ENCODE measurements around the gene ZNF775.

DNA sequence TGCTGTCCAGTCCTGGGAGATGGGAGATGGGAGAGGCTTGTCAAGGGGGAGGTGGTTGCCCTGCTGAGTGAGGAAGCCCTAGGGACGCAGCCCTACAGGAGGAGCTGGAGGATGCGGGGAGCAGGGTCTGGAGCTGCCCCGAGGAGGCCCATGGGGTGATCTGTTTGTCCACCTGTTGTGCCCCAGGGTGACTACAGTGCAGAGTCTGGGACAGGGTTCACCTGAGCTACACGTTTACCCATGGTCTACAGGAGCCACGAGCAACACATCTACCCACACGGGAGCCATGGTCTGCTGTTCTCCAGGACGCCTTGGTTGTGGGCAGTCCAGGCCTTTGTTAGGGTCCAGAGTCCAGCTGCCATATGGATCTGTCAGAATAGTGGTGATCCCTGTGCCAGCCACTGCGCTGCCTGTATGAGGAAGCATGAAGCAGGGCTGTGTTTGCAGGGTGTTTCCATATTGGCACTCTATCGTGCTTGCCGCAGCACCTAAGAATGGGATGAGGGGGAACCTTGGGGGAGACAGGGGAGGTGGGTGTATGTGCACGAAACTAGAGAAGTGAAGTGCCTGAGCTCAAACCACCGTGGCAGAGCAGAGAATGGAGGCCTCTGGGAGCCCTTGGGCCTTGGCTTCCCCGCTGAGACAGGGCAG lies 23.7 kb downstream of the ZNF775 start:
- TF ChIP-seq, protein P1, sequence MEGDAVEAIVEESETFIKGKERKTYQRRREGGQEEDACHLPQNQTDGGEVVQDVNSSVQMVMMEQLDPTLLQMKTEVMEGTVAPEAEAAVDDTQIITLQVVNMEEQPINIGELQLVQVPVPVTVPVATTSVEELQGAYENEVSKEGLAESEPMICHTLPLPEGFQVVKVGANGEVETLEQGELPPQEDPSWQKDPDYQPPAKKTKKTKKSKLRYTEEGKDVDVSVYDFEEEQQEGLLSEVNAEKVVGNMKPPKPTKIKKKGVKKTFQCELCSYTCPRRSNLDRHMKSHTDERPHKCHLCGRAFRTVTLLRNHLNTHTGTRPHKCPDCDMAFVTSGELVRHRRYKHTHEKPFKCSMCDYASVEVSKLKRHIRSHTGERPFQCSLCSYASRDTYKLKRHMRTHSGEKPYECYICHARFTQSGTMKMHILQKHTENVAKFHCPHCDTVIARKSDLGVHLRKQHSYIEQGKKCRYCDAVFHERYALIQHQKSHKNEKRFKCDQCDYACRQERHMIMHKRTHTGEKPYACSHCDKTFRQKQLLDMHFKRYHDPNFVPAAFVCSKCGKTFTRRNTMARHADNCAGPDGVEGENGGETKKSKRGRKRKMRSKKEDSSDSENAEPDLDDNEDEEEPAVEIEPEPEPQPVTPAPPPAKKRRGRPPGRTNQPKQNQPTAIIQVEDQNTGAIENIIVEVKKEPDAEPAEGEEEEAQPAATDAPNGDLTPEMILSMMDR (IDR thresholded peaks at IDR 0.05; ENCODE audit: insufficient read depth, low read length): no peak
- no peak for TF ChIP-seq GABPA (IDR thresholded peaks at IDR 0.05; ENCODE audit: low read depth)
- TF ChIP-seq POLR2AphosphoS5 (IDR thresholded peaks at IDR 0.05; ENCODE audit: low read depth): no peak
- TF ChIP-seq SPI1 (IDR thresholded peaks at IDR 0.05; ENCODE audit: borderline replicate concordance, low read depth): no peak
- TF ChIP-seq, protein P2, sequence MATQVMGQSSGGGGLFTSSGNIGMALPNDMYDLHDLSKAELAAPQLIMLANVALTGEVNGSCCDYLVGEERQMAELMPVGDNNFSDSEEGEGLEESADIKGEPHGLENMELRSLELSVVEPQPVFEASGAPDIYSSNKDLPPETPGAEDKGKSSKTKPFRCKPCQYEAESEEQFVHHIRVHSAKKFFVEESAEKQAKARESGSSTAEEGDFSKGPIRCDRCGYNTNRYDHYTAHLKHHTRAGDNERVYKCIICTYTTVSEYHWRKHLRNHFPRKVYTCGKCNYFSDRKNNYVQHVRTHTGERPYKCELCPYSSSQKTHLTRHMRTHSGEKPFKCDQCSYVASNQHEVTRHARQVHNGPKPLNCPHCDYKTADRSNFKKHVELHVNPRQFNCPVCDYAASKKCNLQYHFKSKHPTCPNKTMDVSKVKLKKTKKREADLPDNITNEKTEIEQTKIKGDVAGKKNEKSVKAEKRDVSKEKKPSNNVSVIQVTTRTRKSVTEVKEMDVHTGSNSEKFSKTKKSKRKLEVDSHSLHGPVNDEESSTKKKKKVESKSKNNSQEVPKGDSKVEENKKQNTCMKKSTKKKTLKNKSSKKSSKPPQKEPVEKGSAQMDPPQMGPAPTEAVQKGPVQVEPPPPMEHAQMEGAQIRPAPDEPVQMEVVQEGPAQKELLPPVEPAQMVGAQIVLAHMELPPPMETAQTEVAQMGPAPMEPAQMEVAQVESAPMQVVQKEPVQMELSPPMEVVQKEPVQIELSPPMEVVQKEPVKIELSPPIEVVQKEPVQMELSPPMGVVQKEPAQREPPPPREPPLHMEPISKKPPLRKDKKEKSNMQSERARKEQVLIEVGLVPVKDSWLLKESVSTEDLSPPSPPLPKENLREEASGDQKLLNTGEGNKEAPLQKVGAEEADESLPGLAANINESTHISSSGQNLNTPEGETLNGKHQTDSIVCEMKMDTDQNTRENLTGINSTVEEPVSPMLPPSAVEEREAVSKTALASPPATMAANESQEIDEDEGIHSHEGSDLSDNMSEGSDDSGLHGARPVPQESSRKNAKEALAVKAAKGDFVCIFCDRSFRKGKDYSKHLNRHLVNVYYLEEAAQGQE (IDR thresholded peaks at IDR 0.05; ENCODE audit: insufficient replicate concordance, low read depth): no peak

Measured in HL-60 (cell line).